ENCODE data around the gene CACNG3.

DNA sequence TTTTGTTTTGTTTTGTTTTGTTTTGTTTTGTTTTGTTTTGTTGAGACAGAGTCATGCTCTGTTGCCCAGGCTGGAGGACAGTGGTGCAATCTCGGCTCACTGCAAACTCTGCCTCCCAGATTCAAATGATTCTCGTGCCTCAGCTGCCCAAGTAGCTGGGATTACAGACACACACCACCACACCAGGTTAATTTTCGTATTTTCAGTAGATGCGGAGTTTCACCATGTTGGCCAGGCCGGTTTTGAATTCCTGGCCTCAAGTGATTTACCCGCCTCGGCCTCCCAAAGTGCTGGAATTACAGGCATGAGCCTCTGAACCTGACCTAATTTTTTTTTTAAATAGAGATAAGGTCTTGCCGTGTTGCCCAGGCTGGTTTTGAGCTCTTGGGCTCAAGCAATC, 46.5 kb downstream of the CACNG3 start:
- TF ChIP-seq, protein P1, sequence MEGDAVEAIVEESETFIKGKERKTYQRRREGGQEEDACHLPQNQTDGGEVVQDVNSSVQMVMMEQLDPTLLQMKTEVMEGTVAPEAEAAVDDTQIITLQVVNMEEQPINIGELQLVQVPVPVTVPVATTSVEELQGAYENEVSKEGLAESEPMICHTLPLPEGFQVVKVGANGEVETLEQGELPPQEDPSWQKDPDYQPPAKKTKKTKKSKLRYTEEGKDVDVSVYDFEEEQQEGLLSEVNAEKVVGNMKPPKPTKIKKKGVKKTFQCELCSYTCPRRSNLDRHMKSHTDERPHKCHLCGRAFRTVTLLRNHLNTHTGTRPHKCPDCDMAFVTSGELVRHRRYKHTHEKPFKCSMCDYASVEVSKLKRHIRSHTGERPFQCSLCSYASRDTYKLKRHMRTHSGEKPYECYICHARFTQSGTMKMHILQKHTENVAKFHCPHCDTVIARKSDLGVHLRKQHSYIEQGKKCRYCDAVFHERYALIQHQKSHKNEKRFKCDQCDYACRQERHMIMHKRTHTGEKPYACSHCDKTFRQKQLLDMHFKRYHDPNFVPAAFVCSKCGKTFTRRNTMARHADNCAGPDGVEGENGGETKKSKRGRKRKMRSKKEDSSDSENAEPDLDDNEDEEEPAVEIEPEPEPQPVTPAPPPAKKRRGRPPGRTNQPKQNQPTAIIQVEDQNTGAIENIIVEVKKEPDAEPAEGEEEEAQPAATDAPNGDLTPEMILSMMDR (IDR thresholded peaks at IDR 0.05): no peak
- no peak for TF ChIP-seq POLR2A (IDR thresholded peaks at IDR 0.05)

Measured in right lobe of liver (tissue), 4 donors.